Lower leg skin (tissue), 3 donors: ENCODE data around the gene SPDYE1.
"Not testable (repeated sequence)": the region's sequence is repeated elsewhere in the genome, so short reads cannot be mapped to it uniquely, and the experiment has no call there.

Experiments used
- POLR2A ChIP-seq, 2 donors: fragments of 450-650 bp; IDR thresholded peaks; one replicate each; pipeline ENCODE4 v1.6.1; 2016 to 2017; ENCODE audit warnings: antibody characterized with exemption in 2 of 2, mild to moderate bottlenecking in 1 of 2, moderate library complexity in 1 of 2
- TF ChIP-seq, protein P1 (sequence below), 3 donors: fragments of 450-650 bp; IDR thresholded peaks; one replicate each; pipeline ENCODE4 v1.5.1; 2016; ENCODE audit warnings: antibody characterized with exemption in 3 of 3, mild to moderate bottlenecking in 3 of 3, moderate library complexity in 2 of 3

DNA sequence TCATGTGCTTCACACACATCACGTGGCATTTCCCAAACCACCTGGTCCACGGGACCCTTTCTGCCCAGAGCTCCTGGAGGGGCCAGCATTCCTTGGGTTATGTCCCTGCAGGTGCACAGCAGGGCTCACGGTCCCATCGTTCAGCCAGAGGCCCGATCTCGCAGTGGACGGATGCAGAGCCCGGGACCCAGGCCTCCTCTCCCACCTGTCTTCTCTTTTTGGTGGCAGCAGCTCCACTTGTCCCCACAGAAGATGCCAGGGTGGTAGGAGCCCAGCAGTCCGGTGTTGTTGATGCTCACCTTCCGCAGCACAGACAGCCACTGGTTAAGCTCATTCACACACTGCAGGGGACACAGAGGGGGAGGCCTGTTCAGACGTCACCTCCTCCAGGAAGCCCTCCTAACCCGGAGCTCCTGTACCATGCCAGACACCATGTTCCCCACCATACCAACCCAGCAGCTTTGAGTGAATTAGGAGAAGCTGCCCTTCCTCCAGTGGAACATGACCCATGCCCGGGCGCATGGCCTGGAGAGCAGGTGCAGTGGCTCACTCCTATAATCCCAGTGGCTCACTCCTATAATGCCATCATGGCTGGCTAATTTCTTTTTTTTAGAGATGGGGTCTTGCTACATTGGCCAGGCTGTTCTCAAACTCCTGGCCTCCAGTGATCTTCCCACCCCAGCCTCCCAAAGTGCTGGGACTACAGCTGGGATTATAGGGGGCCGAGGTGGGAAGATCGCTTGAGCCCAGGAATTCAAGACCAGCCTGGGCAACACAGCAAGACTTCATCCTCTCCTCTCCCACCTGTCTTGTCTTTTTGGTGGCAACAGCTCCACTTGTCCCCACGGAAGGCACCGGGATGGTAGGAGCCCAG is 36.5 kb downstream of the SPDYE1 start:
- TF ChIP-seq, protein P1, sequence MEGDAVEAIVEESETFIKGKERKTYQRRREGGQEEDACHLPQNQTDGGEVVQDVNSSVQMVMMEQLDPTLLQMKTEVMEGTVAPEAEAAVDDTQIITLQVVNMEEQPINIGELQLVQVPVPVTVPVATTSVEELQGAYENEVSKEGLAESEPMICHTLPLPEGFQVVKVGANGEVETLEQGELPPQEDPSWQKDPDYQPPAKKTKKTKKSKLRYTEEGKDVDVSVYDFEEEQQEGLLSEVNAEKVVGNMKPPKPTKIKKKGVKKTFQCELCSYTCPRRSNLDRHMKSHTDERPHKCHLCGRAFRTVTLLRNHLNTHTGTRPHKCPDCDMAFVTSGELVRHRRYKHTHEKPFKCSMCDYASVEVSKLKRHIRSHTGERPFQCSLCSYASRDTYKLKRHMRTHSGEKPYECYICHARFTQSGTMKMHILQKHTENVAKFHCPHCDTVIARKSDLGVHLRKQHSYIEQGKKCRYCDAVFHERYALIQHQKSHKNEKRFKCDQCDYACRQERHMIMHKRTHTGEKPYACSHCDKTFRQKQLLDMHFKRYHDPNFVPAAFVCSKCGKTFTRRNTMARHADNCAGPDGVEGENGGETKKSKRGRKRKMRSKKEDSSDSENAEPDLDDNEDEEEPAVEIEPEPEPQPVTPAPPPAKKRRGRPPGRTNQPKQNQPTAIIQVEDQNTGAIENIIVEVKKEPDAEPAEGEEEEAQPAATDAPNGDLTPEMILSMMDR (IDR thresholded peaks at IDR 0.05): not testable (repeated sequence)
- not testable (repeated sequence) for TF ChIP-seq POLR2A (IDR thresholded peaks at IDR 0.05)
